Ascending aorta (tissue), 2 donors: ENCODE results near the gene NEURL4. TPM values are rescaled to one million over a fixed set of nuclear protein-coding genes. Genes with fewer than 3 reads are reported as not detected.

ENCODE experiments used
- DNase-seq, 2 donors: peaks; one replicate each; pipeline ENCODE4 v3.0.0-alpha.2; 2019; ENCODE audit warnings: low spot score in 2 of 2
- H3K27ac ChIP-seq, 2 donors: fragments of 200-600 bp; sonication (generic); one replicate each; pipeline ENCODE4 v1.5.1; 2016 to 2017; ENCODE audit warnings: mild to moderate bottlenecking in 1 of 2
- H3K27me3 ChIP-seq: fragments of 200-600 bp; sonication (generic); one replicate; pipeline ENCODE4 v1.5.1; 2017
- H3K36me3 ChIP-seq, 2 donors: fragments of 200-600 bp; sonication (generic); one replicate each; pipeline ENCODE4 v1.5.1; 2016
- H3K4me1 ChIP-seq, 2 donors: fragments of 200-600 bp; sonication (generic); one replicate each; pipeline ENCODE4 v1.5.1; 2016 to 2017; ENCODE audit warnings: mild to moderate bottlenecking in 1 of 2
- H3K4me3 ChIP-seq, 2 donors: fragments of 200-600 bp; sonication (generic); one replicate each; pipeline ENCODE4 v1.5.1; 2016 to 2017; ENCODE audit warnings: mild to moderate bottlenecking in 1 of 2
- H3K9me3 ChIP-seq, 2 donors: fragments of 200-600 bp; sonication (generic); one replicate each; pipeline ENCODE4 v1.5.1; 2016
- intact Hi-C: fragments of 100-400 bp; cut with DNase I; formaldehyde crosslinking; loops from one replicate; pipeline ENCODE4 v1.15.1; 2023
- total RNA-seq: library from RNA; depleted of rRNA; stranded (reverse); fragments of >200 nt; gene quantifications from one replicate; pipeline ENCODE4 v1.1.0, GENCODE V29; 2016
- TF ChIP-seq, protein P1 (sequence below), 3 experiments: fragments of 200-600 bp in 2 of 3; fragments of 450-650 bp in 1 of 3; sonication (generic) in 2 of 3; IDR thresholded peaks; one replicate each; pipeline ENCODE4 v1.5.1; 2016 to 2019; ENCODE audit warnings: antibody characterized with exemption in 3 of 3, mild to moderate bottlenecking in 1 of 3, moderate library complexity in 1 of 3

Gene NEURL4
- total RNA-seq, 1 donor from 2014 or later = 22.0 TPM

DNA sequence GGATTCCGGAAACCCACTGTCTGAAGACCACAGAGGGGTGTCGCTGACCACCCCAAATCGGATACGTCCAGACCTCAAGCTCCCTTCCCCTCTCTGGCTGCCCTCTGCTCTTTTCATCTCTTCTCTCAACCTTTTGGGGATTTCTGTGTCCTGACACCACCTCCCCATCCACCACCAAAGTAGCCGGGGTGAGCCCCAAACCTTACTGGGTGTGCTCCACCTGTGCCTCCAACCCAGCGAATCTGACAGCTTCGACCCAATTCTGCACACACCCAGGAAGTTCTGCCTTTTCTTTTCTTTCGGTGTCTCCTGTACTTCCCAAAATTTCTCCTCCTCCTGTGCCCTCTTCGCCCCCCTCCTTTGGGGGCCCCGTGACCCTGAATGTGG is 23.4 kb upstream of the NEURL4 start:
- Histone ChIP-seq H3K27ac (peak overlapping the region; percentile 96 to 100), H3K4me3 (peak overlapping the region; percentile 71 to 98), H3K27me3 (no peaks in the 10 kb centered on the region), H3K4me1 (peaks cover 11 to 36% of the 10 kb centered on the region in 2 donors), H3K36me3 (no peaks in the 10 kb centered on the region), H3K9me3 (no peaks in the 10 kb centered on the region)
- no peak for DNase-seq
- intact Hi-C loops = loop anchor here (1.0 to 5.0 kb wide), 6 partner anchors 84 to 490 kb away; partner anchors contain the start of genes GABARAP, POLR2A, SENP3 and TP53
- TF ChIP-seq, protein P1, sequence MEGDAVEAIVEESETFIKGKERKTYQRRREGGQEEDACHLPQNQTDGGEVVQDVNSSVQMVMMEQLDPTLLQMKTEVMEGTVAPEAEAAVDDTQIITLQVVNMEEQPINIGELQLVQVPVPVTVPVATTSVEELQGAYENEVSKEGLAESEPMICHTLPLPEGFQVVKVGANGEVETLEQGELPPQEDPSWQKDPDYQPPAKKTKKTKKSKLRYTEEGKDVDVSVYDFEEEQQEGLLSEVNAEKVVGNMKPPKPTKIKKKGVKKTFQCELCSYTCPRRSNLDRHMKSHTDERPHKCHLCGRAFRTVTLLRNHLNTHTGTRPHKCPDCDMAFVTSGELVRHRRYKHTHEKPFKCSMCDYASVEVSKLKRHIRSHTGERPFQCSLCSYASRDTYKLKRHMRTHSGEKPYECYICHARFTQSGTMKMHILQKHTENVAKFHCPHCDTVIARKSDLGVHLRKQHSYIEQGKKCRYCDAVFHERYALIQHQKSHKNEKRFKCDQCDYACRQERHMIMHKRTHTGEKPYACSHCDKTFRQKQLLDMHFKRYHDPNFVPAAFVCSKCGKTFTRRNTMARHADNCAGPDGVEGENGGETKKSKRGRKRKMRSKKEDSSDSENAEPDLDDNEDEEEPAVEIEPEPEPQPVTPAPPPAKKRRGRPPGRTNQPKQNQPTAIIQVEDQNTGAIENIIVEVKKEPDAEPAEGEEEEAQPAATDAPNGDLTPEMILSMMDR (IDR thresholded peaks at IDR 0.05) = peak in 1 of 3 experiments; percentile 69

GRCh38 chr17:7351665-7352502 is 22.7 kb upstream of the NEURL4 start, which contains the start of gene KCTD11:
KCTD11 (plus strand) TSS chr17:7352162.
- Histone ChIP-seq H3K9me3 (no peaks in the 10 kb centered on the region), H3K27me3 (no peaks in the 10 kb centered on the region), H3K27ac (peak within 1 kb of the TSS; percentile 96 to 100), H3K36me3 (no peaks in the 10 kb centered on the region), H3K4me1 (peaks cover 11 to 36% of the 10 kb centered on the region in 2 donors), H3K4me3 (peak within 1 kb of the TSS; percentile 71 to 98)
- TF ChIP-seq, protein P1 (IDR thresholded peaks at IDR 0.05) = peak in 2 of 3 experiments; percentile 57 to 59
- intact Hi-C loops = loop anchor here (1.0 to 5.0 kb wide), 10 partner anchors 43 to 490 kb away; partner anchors contain the start of genes FXR2, GABARAP, POLR2A and SENP3
- DNase-seq = peak; percentile 69 to 97

- intact Hi-C loops = no loop called here
- no peak overlapping the region for H3K27ac ChIP-seq
- no peak overlapping the region for H3K4me3 ChIP-seq
- TF ChIP-seq, protein P1 (IDR thresholded peaks at IDR 0.05) = no peak
- no peaks in the 10 kb centered on the region for H3K9me3 ChIP-seq
- H3K4me1 ChIP-seq = peaks cover 11 to 21% of the 10 kb centered on the region in 2 donors
- no peaks in the 10 kb centered on the region for H3K27me3 ChIP-seq
- no peaks in the 10 kb centered on the region for H3K36me3 ChIP-seq
- no peak for DNase-seq
These were observed 19.5 kb upstream of the NEURL4 start for GRCh38 chr17:7348478-7349242.

DNA sequence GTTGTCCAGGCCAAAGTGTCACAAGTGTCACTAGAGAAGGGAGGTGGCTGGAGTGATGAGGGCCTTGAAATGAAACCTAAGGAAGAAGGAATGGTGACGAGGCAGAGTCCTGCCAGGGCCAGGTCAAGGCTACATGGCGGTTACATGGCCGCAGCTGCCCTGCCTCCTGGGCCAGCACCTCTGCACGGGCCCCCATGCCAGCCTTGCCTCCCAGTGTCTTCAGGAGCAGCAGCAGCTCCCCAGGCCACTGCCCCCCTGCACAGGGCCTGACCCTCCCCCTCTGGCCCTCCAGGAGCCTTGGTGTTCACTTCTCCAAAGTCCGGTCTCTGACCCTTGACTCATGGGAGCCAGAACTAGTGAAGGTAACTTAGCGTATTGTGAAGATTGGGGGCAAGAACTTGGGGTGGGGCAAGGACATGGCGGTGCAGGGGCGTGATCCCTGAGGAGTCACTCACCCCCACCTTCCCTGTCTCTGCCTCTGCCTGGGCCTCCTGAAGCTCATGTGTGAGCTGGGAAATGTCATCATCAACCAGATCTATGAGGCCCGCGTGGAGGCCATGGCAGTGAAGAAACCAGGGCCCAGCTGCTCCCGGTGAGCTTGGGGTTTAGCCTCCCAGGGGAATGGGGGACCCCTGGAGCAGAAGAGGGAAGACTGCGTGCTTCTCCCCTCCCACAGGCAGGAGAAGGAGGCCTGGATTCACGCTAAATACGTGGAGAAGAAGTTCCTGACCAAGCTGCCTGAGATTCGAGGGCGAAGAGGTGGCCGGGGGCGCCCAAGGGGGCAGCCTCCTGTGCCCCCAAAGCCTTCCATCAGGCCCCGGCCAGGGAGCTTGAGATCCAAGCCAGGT is 18.7 kb upstream of the NEURL4 start:
- intact Hi-C loops = no loop called here
- Histone ChIP-seq H3K4me1 (peaks cover 4 to 13% of the 10 kb centered on the region in 2 donors), H3K27ac (no peak overlapping the region), H3K9me3 (no peaks in the 10 kb centered on the region), H3K27me3 (no peaks in the 10 kb centered on the region), H3K36me3 (no peaks in the 10 kb centered on the region), H3K4me3 (no peak overlapping the region)
- no peak for DNase-seq
- TF ChIP-seq, protein P1 (IDR thresholded peaks at IDR 0.05) = no peak
